Measurements from ENCODE around the gene KCNK5. TPM values are rescaled to one million over a fixed set of nuclear protein-coding genes. Genes with fewer than 3 reads are reported as not detected.

The KCNK5 gene
- polyA plus RNA-seq, 1 donor from 2014 or later: not detected

DNA sequence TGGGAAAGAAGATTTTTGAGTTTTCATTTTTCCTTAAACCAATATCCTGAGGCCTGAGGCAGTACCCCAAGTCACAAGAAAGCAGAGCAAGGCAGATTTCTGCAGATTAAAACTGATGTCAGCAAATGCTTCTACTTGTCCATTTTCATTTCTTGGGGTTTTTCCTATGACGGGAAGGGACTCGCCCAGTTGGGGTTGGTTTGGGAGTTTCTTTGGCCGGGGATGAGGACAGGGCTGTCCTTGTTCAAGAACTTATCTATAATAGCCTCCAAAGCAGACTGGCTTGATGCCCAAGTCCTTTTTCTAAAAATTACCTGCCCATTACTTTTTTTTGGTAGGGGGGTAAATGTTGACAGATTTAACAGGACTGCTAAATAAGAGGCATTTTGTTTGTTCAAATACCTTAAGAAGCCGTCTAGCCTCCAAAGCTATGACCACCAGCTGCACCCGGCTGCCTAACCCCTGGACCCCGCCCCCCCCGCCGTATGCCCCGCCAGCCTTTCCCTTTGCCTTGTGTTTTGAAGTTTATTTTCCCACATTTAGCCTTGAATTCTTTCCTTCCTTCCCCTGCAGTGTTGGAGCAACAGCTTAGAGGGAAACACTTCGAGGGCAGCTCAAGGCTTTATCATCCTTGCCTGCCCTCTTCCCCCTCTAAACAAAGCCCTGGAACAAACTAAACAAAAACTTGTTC, 2.5 kb downstream of the KCNK5 start:
- no peaks in the 10 kb centered on the region for H3K79me2 ChIP-seq (replicated peaks; ENCODE audit: insufficient read depth, low read length)
- no peaks in the 10 kb centered on the region for H3K36me3 ChIP-seq (ENCODE audit: insufficient read depth, low read length)
- no peak overlapping the region for H2AFZ ChIP-seq (ENCODE audit: low read depth, low read length)
- H3K9me3 ChIP-seq (ENCODE audit: low read length): no peaks in the 10 kb centered on the region
- no peak overlapping the region for H3K4me2 ChIP-seq (ENCODE audit: low read length)
- peaks cover 17% of the 10 kb centered on the region for H3K27me3 ChIP-seq (ENCODE audit: insufficient read depth, low read depth, low read length)
- H4K20me1 ChIP-seq (ENCODE audit: insufficient read depth): no peaks in the 10 kb centered on the region
- no peak overlapping the region for H3K9ac ChIP-seq (ENCODE audit: low read length)
- H3K4me3 ChIP-seq (ENCODE audit: low read length): no peak overlapping the region
- H3F3A ChIP-seq (ENCODE audit: insufficient read depth, low read length, poor library complexity, severe bottlenecking): no peaks in the 10 kb centered on the region
- TF ChIP-seq EZH2 (IDR thresholded peaks at IDR 0.05; ENCODE audit: borderline replicate concordance, insufficient read depth, low read length, poor library complexity, severe bottlenecking) (no peak), RAD21 (conservative IDR thresholded peaks at IDR 0.05) (no peak), MXI1 (conservative IDR thresholded peaks at IDR 0.05; ENCODE audit: poor library complexity, severe bottlenecking) (no peak)
- no peaks in the 10 kb centered on the region for H3K9me2 ChIP-seq (ENCODE audit: insufficient read depth, low read length)
- H3K27ac ChIP-seq (ENCODE audit: low read length): no peak overlapping the region

DNA sequence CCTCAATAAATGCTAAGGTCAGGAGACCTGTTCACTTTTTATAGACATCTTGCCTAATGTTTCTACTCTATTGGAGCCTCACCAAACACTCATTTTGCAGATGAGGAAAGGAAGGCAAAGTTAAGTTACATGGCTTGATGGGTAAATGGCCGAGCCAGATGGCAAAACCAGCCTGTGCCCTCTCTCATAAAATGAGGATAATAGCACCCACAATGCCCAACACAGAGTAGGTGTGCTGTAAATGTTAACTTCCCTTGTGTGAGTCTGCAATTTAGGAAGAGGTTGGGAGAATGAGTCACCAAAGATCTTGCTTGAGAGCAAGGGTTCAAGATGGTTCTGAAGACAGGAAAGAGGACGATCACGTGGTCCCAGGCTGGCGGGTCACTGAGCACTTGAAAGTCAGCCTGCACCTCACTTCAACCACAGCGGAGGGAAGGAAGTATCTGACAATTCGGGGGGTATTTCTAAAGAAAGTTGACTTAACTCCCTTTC, 3.3 kb downstream of the KCNK5 start:
- Histone ChIP-seq H3K4me2 (ENCODE audit: low read length) (no peak overlapping the region), H3K9ac (ENCODE audit: low read length) (no peak overlapping the region), H4K20me1 (ENCODE audit: insufficient read depth) (no peaks in the 10 kb centered on the region), H3K27me3 (ENCODE audit: insufficient read depth, low read depth, low read length) (peaks cover 17% of the 10 kb centered on the region), H3K9me3 (ENCODE audit: low read length) (no peaks in the 10 kb centered on the region), H3F3A (ENCODE audit: insufficient read depth, low read length, poor library complexity, severe bottlenecking) (no peaks in the 10 kb centered on the region), H3K9me2 (ENCODE audit: insufficient read depth, low read length) (no peaks in the 10 kb centered on the region), H3K36me3 (ENCODE audit: insufficient read depth, low read length) (no peaks in the 10 kb centered on the region), H3K4me3 (ENCODE audit: low read length) (no peak overlapping the region), H3K27ac (ENCODE audit: low read length) (no peak overlapping the region), H2AFZ (ENCODE audit: low read depth, low read length) (no peak overlapping the region), H3K79me2 (replicated peaks; ENCODE audit: insufficient read depth, low read length) (no peaks in the 10 kb centered on the region)
- no peak for TF ChIP-seq TAF1 (IDR thresholded peaks at IDR 0.05; ENCODE audit: low read depth)
- TF ChIP-seq MXI1 (conservative IDR thresholded peaks at IDR 0.05; ENCODE audit: poor library complexity, severe bottlenecking): no peak
- no peak for TF ChIP-seq POLR2AphosphoS5 (IDR thresholded peaks at IDR 0.05)
- no peak for TF ChIP-seq EZH2 (IDR thresholded peaks at IDR 0.05; ENCODE audit: borderline replicate concordance, insufficient read depth, low read length, poor library complexity, severe bottlenecking)
- TF ChIP-seq EP300 (conservative IDR thresholded peaks at IDR 0.05; ENCODE audit: poor library complexity, severe bottlenecking): no peak
- TF ChIP-seq SMC3 (conservative IDR thresholded peaks at IDR 0.05; ENCODE audit: poor library complexity): no peak
- TF ChIP-seq, protein P1, sequence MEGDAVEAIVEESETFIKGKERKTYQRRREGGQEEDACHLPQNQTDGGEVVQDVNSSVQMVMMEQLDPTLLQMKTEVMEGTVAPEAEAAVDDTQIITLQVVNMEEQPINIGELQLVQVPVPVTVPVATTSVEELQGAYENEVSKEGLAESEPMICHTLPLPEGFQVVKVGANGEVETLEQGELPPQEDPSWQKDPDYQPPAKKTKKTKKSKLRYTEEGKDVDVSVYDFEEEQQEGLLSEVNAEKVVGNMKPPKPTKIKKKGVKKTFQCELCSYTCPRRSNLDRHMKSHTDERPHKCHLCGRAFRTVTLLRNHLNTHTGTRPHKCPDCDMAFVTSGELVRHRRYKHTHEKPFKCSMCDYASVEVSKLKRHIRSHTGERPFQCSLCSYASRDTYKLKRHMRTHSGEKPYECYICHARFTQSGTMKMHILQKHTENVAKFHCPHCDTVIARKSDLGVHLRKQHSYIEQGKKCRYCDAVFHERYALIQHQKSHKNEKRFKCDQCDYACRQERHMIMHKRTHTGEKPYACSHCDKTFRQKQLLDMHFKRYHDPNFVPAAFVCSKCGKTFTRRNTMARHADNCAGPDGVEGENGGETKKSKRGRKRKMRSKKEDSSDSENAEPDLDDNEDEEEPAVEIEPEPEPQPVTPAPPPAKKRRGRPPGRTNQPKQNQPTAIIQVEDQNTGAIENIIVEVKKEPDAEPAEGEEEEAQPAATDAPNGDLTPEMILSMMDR (IDR thresholded peaks at IDR 0.05; ENCODE audit: poor library complexity, severe bottlenecking): no peak
- TF ChIP-seq, protein P2, sequence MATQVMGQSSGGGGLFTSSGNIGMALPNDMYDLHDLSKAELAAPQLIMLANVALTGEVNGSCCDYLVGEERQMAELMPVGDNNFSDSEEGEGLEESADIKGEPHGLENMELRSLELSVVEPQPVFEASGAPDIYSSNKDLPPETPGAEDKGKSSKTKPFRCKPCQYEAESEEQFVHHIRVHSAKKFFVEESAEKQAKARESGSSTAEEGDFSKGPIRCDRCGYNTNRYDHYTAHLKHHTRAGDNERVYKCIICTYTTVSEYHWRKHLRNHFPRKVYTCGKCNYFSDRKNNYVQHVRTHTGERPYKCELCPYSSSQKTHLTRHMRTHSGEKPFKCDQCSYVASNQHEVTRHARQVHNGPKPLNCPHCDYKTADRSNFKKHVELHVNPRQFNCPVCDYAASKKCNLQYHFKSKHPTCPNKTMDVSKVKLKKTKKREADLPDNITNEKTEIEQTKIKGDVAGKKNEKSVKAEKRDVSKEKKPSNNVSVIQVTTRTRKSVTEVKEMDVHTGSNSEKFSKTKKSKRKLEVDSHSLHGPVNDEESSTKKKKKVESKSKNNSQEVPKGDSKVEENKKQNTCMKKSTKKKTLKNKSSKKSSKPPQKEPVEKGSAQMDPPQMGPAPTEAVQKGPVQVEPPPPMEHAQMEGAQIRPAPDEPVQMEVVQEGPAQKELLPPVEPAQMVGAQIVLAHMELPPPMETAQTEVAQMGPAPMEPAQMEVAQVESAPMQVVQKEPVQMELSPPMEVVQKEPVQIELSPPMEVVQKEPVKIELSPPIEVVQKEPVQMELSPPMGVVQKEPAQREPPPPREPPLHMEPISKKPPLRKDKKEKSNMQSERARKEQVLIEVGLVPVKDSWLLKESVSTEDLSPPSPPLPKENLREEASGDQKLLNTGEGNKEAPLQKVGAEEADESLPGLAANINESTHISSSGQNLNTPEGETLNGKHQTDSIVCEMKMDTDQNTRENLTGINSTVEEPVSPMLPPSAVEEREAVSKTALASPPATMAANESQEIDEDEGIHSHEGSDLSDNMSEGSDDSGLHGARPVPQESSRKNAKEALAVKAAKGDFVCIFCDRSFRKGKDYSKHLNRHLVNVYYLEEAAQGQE (IDR thresholded peaks at IDR 0.05; ENCODE audit: borderline replicate concordance): no peak
- no peak for TF ChIP-seq RAD21 (conservative IDR thresholded peaks at IDR 0.05)

All from neural cell (in vitro differentiated cells).